Neural progenitor cell (in vitro differentiated cells): ENCODE results near the gene HELQ. TPM values are rescaled to one million over a fixed set of nuclear protein-coding genes. Genes with fewer than 3 reads are reported as not detected.

Experiments used
- DNase-seq: peaks from one replicate; pipeline ENCODE4 v3.0.0-alpha.2; 2016; ENCODE audit warnings: low spot score
- H2AFZ ChIP-seq: fragments of 200-600 bp; sonication (generic); replicated peaks from 2 replicates; pipeline ENCODE4 v1.6.1; 2016; ENCODE audit warnings: antibody characterized with exemption
- H3F3A ChIP-seq: fragments of 200-600 bp; sonication (generic); 2 replicates; pipeline ENCODE4 v1.6.1; 2016; ENCODE audit warnings: antibody characterized with exemption, low read depth
- H3K27ac ChIP-seq: fragments of 200-600 bp; sonication (generic); 2 replicates; pipeline ENCODE4 v1.5.1; 2016; ENCODE audit warnings: mild to moderate bottlenecking
- H3K27me3 ChIP-seq: fragments of 200-600 bp; sonication (generic); 2 replicates; pipeline ENCODE4 v1.6.1; 2016; ENCODE audit warnings: mild to moderate bottlenecking, moderate library complexity
- H3K36me3 ChIP-seq: fragments of 200-600 bp; sonication (generic); 2 replicates; pipeline ENCODE4 v1.5.1; 2016
- H3K4me1 ChIP-seq: fragments of 200-600 bp; sonication (generic); 2 replicates; pipeline ENCODE4 v1.6.1; 2016; ENCODE audit warnings: mixed run types
- H3K4me2 ChIP-seq: fragments of 200-600 bp; sonication (generic); 2 replicates; pipeline ENCODE4 v1.6.1; 2016
- H3K4me3 ChIP-seq: fragments of 200-600 bp; sonication (generic); 2 replicates; pipeline ENCODE4 v1.5.1; 2016
- H3K79me2 ChIP-seq: fragments of 200-600 bp; sonication (generic); 2 replicates; pipeline ENCODE4 v1.6.1; 2016; ENCODE audit warnings: low read depth
- H3K9ac ChIP-seq: fragments of 200-600 bp; sonication (generic); 2 replicates; pipeline ENCODE4 v1.6.1; 2016
- H3K9me3 ChIP-seq: fragments of 200-600 bp; sonication (generic); 2 replicates; pipeline ENCODE4 v1.5.1; 2016; ENCODE audit warnings: low read depth
- H4K20me1 ChIP-seq: fragments of 200-600 bp; sonication (generic); 2 replicates; pipeline ENCODE4 v1.6.1; 2016; ENCODE audit warnings: low read depth
- H3K27ac Mint-ChIP-seq: 3 replicates; pipeline ENCODE4 v1.8.0; 2021; ENCODE audit warnings: mixed read lengths
- H3K27me3 Mint-ChIP-seq: 2 replicates; pipeline ENCODE4 v1.8.0; 2022; ENCODE audit warnings: low read depth, mild to moderate bottlenecking, inconsistent platforms, moderate library complexity, mixed read lengths; ENCODE audit not compliant: insufficient read depth
- H3K36me3 Mint-ChIP-seq: 3 replicates; pipeline ENCODE4 v1.8.0; 2021; ENCODE audit warnings: mixed read lengths
- H3K4me1 Mint-ChIP-seq: 3 replicates; pipeline ENCODE4 v1.8.0; 2021; ENCODE audit warnings: mixed read lengths
- H3K4me3 Mint-ChIP-seq: 3 replicates; pipeline ENCODE4 v1.8.0; 2021; ENCODE audit warnings: mild to moderate bottlenecking, moderate library complexity, mixed read lengths
- H3K9me3 Mint-ChIP-seq: 3 replicates; pipeline ENCODE4 v1.8.0; 2020; ENCODE audit warnings: mixed read lengths
- CTCF ChIP-seq: fragments of 200-600 bp; sonication (generic); IDR thresholded peaks from 2 replicates; pipeline ENCODE4 v1.5.1; 2017; ENCODE audit warnings: antibody characterized with exemption, mild to moderate bottlenecking
- EZH2 ChIP-seq: fragments of 200-600 bp; sonication (generic); IDR thresholded peaks from 2 replicates; pipeline ENCODE4 v1.6.1; 2017; ENCODE audit warnings: antibody characterized with exemption, mild to moderate bottlenecking, moderate library complexity
- EZH2phosphoT487 ChIP-seq: fragments of 200-600 bp; sonication (generic); IDR thresholded peaks from 2 replicates; pipeline ENCODE4 v1.6.1; 2017; ENCODE audit warnings: antibody characterized with exemption
- total RNA-seq: library from RNA; depleted of rRNA; stranded (reverse); fragments of >200 nt; gene quantifications from 2 replicates; pipeline ENCODE4 v1.2.3, GENCODE V29; 2015; ENCODE audit warnings: low replicate concordance

HELQ gene
- total RNA-seq, 1 donor from 2014 or later = 15.3 TPM

DNA sequence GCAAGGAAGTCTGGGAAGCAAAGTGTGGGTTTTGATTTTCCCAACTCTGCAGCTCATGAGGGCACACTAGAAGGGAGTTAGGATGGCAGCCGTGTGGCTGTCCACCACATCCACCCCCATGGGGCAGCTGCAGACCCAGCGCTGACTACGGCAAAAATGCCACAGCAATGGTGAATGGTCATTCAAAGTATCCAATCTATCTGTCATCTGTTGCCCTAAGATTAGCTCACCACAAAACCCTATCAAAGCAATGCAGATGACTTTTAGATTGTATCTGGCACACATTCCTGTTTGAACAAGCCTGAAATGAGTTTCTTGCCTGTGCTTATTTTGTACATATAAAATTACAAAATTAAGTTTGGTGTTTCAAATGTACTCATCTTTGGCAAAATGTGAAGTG is 91.3 kb downstream of the HELQ start:
- DNase-seq = no peak
- Histone ChIP-seq H3F3A (no peaks in the 10 kb centered on the region), H3K79me2 (no peaks in the 10 kb centered on the region), H3K27ac (no peak overlapping the region), H3K9me3 (no peaks in the 10 kb centered on the region), H3K4me2 (no peak overlapping the region), H4K20me1 (no peaks in the 10 kb centered on the region), H3K27me3 (no peaks in the 10 kb centered on the region), H3K4me3 (no peak overlapping the region), H3K9ac (no peak overlapping the region), H3K36me3 (no peaks in the 10 kb centered on the region), H2AFZ (no peak overlapping the region), H3K4me1 (no peaks in the 10 kb centered on the region)
- Mint-ChIP-seq H3K36me3 (no peaks in the 10 kb centered on the region), H3K4me1 (peaks cover 4% of the 10 kb centered on the region), H3K4me3 (no peak overlapping the region), H3K27ac (no peak overlapping the region), H3K9me3 (no peaks in the 10 kb centered on the region), H3K27me3 (peaks cover 3% of the 10 kb centered on the region)
- TF ChIP-seq EZH2phosphoT487 (no peak), CTCF (no peak), EZH2 (no peak)

- Histone ChIP-seq H4K20me1 (no peaks in the 10 kb centered on the region), H2AFZ (no peak overlapping the region), H3K79me2 (no peaks in the 10 kb centered on the region), H3K4me3 (no peak overlapping the region), H3K9me3 (no peaks in the 10 kb centered on the region), H3K27me3 (no peaks in the 10 kb centered on the region), H3K4me2 (no peak overlapping the region), H3K9ac (no peak overlapping the region), H3K36me3 (no peaks in the 10 kb centered on the region), H3K4me1 (no peaks in the 10 kb centered on the region), H3K27ac (no peak overlapping the region), H3F3A (no peaks in the 10 kb centered on the region)
- Mint-ChIP-seq H3K27me3 (peaks cover 4% of the 10 kb centered on the region), H3K4me1 (peaks cover 4% of the 10 kb centered on the region), H3K4me3 (no peak overlapping the region), H3K27ac (no peak overlapping the region), H3K36me3 (no peaks in the 10 kb centered on the region), H3K9me3 (no peaks in the 10 kb centered on the region)
- no peak for DNase-seq
- TF ChIP-seq EZH2phosphoT487 = no peak
- TF ChIP-seq EZH2 = no peak
- peak; percentile 42 for TF ChIP-seq CTCF
Measured at GRCh38 chr4:83362492-83363329, 92.9 kb downstream of the HELQ start.

GRCh38 chr4:83361416-83362103 is 94.1 kb downstream of the HELQ start:
- Mint-ChIP-seq H3K4me3 (no peak overlapping the region), H3K27me3 (peaks cover 3% of the 10 kb centered on the region), H3K36me3 (no peaks in the 10 kb centered on the region), H3K9me3 (no peaks in the 10 kb centered on the region), H3K4me1 (peaks cover 4% of the 10 kb centered on the region), H3K27ac (no peak overlapping the region)
- Histone ChIP-seq H3K36me3 (no peaks in the 10 kb centered on the region), H3K4me1 (no peaks in the 10 kb centered on the region), H3K27me3 (no peaks in the 10 kb centered on the region), H3K4me2 (no peak overlapping the region), H3K9me3 (no peaks in the 10 kb centered on the region), H2AFZ (no peak overlapping the region), H3F3A (no peaks in the 10 kb centered on the region), H4K20me1 (no peaks in the 10 kb centered on the region), H3K9ac (no peak overlapping the region), H3K27ac (no peak overlapping the region), H3K79me2 (no peaks in the 10 kb centered on the region), H3K4me3 (no peak overlapping the region)
- no peak for TF ChIP-seq EZH2
- TF ChIP-seq EZH2phosphoT487 = no peak
- TF ChIP-seq CTCF = no peak
- no peak for DNase-seq
